Neural cell (in vitro differentiated cells): ENCODE data around the gene MAOB. TPM values are rescaled to one million over a fixed set of nuclear protein-coding genes. Genes with fewer than 3 reads are reported as not detected.

Source experiments
- H2AFZ ChIP-seq: fragments of 200-600, 300-800 bp; sonication (generic), shearing (Covaris generic); 2 replicates; pipeline ENCODE4 v1.6.0; 2014; ENCODE audit warnings: low read depth, mild to moderate bottlenecking, antibody characterized with exemption, low read length, moderate library complexity
- H3F3A ChIP-seq: fragments of 200-600 bp; shearing (Covaris generic); 2 replicates; pipeline ENCODE4 v1.6.1; 2016; ENCODE audit warnings: mild to moderate bottlenecking, moderate library complexity, mixed read lengths, antibody characterized with exemption, low read length; ENCODE audit not compliant: insufficient read depth, poor library complexity, severe bottlenecking
- H3K27ac ChIP-seq: fragments of 200-600, 300-800 bp; sonication (generic), shearing (Covaris generic); 2 replicates; pipeline ENCODE4 v1.5.1; 2014; ENCODE audit warnings: mild to moderate bottlenecking, low read length, moderate library complexity
- H3K27me3 ChIP-seq: fragments of 300-800, 200-600 bp; sonication (generic), shearing (Covaris generic); 2 replicates; pipeline ENCODE4 v1.6.0; 2014; ENCODE audit warnings: mild to moderate bottlenecking, low read depth, low read length, moderate library complexity; ENCODE audit not compliant: insufficient read depth
- H3K36me3 ChIP-seq: fragments of 300-800, 200-600 bp; sonication (generic), shearing (Covaris generic); 2 replicates; pipeline ENCODE4 v1.5.1; 2014; ENCODE audit warnings: mild to moderate bottlenecking, antibody characterized with exemption, low read length, moderate library complexity; ENCODE audit not compliant: insufficient read depth
- H3K4me2 ChIP-seq: fragments of 300-800, 200-600 bp; sonication (generic), shearing (Covaris generic); 2 replicates; pipeline ENCODE4 v1.6.0; 2014; ENCODE audit warnings: mild to moderate bottlenecking, low read length
- H3K4me3 ChIP-seq: fragments of 300-800, 200-600 bp; sonication (generic), shearing (Covaris generic); 2 replicates; pipeline ENCODE4 v1.5.1; 2014; ENCODE audit warnings: mild to moderate bottlenecking, low read length, moderate library complexity
- H3K79me2 ChIP-seq: fragments of 200-600 bp; shearing (Covaris generic); replicated peaks from 2 replicates; pipeline ENCODE4 v1.6.0; 2014; ENCODE audit warnings: mild to moderate bottlenecking, low read length, moderate library complexity; ENCODE audit not compliant: insufficient read depth
- H3K9ac ChIP-seq: fragments of 300-800, 200-600 bp; sonication (generic), shearing (Covaris generic); 2 replicates; pipeline ENCODE4 v1.6.1; 2016; ENCODE audit warnings: mild to moderate bottlenecking, low read length, mixed read lengths
- H3K9me2 ChIP-seq: fragments of 200-600 bp; shearing (Covaris generic); 2 replicates; pipeline ENCODE4 v1.6.1; 2016; ENCODE audit warnings: mild to moderate bottlenecking, low read length, mixed read lengths; ENCODE audit not compliant: insufficient read depth
- H3K9me3 ChIP-seq: fragments of 200-600, 300-800 bp; sonication (generic), shearing (Covaris generic); 2 replicates; pipeline ENCODE4 v1.6.1; 2016; ENCODE audit warnings: mild to moderate bottlenecking, mixed run types, low read length, moderate library complexity, mixed read lengths
- H4K20me1 ChIP-seq: fragments of 200-600 bp; shearing (Covaris generic); 2 replicates; pipeline ENCODE4 v1.6.1; 2016; ENCODE audit warnings: mild to moderate bottlenecking, mixed run types; ENCODE audit not compliant: insufficient read depth
- EP300 ChIP-seq: fragments of 450-650 bp; conservative IDR thresholded peaks from 2 replicates; pipeline ENCODE4 v1.6.1; 2014; ENCODE audit warnings: antibody characterized with exemption, mild to moderate bottlenecking, moderate library complexity; ENCODE audit not compliant: poor library complexity, severe bottlenecking
- EZH2 ChIP-seq: fragments of 200-600, 300-800 bp; shearing (Covaris generic), sonication (generic); IDR thresholded peaks from 2 replicates; pipeline ENCODE4 v1.6.1; 2014; ENCODE audit warnings: antibody characterized with exemption, low read length, borderline replicate concordance, mild to moderate bottlenecking; ENCODE audit not compliant: insufficient read depth, poor library complexity, severe bottlenecking
- MXI1 ChIP-seq: fragments of 450-650 bp; conservative IDR thresholded peaks from 2 replicates; pipeline ENCODE4 v1.6.1; 2014; ENCODE audit warnings: antibody characterized with exemption, mild to moderate bottlenecking; ENCODE audit not compliant: poor library complexity, severe bottlenecking
- POLR2AphosphoS5 ChIP-seq: IDR thresholded peaks from 2 replicates; pipeline ENCODE4 v1.6.1; 2012
- RAD21 ChIP-seq: fragments of 450-650 bp; conservative IDR thresholded peaks from 2 replicates; pipeline ENCODE4 v1.6.1; 2014; ENCODE audit warnings: antibody characterized with exemption, mild to moderate bottlenecking, moderate library complexity
- SMC3 ChIP-seq: fragments of 450-650 bp; conservative IDR thresholded peaks from 2 replicates; pipeline ENCODE4 v1.6.1; 2014; ENCODE audit warnings: antibody characterized with exemption, mild to moderate bottlenecking, moderate library complexity; ENCODE audit not compliant: poor library complexity
- TAF1 ChIP-seq: IDR thresholded peaks from 2 replicates; pipeline ENCODE4 v1.6.1; 2012; ENCODE audit warnings: low read depth
- polyA plus RNA-seq: library from polyadenylated mRNA; depleted of rRNA; stranded (reverse); fragments of >200 nt; gene quantifications from 2 replicates; pipeline ENCODE4 v1.2.3, GENCODE V29; 2014
- TF ChIP-seq, protein P1 (sequence below): fragments of 450-650 bp; IDR thresholded peaks from 2 replicates; pipeline ENCODE4 v1.5.1; 2014; ENCODE audit warnings: antibody characterized with exemption, mild to moderate bottlenecking, moderate library complexity; ENCODE audit not compliant: poor library complexity, severe bottlenecking
- TF ChIP-seq, protein P2 (sequence below): IDR thresholded peaks from 2 replicates; pipeline ENCODE4 v1.6.1; 2012; ENCODE audit warnings: borderline replicate concordance

Gene MAOB
- polyA plus RNA-seq, 1 donor from 2014 or later: not detected

DNA sequence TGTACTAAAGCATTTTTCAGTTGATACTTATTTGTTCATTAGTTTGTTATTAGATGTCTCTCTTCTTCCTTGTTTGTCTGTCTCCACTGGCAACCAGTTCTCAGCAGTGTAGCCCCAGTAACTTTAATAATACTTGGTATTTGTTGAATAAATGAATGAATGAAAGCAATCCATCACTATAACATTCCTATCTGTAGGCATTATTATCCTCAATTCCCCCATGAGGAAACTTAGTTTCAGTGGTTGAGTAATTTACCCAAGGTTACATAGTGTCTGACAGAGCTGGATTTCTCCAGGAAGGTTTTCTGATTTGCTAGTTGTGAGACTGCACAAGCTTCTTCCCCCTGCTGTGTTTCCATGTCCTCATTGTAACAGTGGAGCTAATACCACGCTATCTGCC lies 27.8 kb upstream of the MAOB start:
- H3K79me2 ChIP-seq: no peaks in the 10 kb centered on the region
- H2AFZ ChIP-seq: no peak overlapping the region
- no peak overlapping the region for H3K9ac ChIP-seq
- no peak overlapping the region for H3K27ac ChIP-seq
- TF ChIP-seq SMC3: no peak
- TF ChIP-seq RAD21: no peak
- no peak for TF ChIP-seq EZH2
- TF ChIP-seq, protein P1, sequence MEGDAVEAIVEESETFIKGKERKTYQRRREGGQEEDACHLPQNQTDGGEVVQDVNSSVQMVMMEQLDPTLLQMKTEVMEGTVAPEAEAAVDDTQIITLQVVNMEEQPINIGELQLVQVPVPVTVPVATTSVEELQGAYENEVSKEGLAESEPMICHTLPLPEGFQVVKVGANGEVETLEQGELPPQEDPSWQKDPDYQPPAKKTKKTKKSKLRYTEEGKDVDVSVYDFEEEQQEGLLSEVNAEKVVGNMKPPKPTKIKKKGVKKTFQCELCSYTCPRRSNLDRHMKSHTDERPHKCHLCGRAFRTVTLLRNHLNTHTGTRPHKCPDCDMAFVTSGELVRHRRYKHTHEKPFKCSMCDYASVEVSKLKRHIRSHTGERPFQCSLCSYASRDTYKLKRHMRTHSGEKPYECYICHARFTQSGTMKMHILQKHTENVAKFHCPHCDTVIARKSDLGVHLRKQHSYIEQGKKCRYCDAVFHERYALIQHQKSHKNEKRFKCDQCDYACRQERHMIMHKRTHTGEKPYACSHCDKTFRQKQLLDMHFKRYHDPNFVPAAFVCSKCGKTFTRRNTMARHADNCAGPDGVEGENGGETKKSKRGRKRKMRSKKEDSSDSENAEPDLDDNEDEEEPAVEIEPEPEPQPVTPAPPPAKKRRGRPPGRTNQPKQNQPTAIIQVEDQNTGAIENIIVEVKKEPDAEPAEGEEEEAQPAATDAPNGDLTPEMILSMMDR: no peak
- TF ChIP-seq, protein P2, sequence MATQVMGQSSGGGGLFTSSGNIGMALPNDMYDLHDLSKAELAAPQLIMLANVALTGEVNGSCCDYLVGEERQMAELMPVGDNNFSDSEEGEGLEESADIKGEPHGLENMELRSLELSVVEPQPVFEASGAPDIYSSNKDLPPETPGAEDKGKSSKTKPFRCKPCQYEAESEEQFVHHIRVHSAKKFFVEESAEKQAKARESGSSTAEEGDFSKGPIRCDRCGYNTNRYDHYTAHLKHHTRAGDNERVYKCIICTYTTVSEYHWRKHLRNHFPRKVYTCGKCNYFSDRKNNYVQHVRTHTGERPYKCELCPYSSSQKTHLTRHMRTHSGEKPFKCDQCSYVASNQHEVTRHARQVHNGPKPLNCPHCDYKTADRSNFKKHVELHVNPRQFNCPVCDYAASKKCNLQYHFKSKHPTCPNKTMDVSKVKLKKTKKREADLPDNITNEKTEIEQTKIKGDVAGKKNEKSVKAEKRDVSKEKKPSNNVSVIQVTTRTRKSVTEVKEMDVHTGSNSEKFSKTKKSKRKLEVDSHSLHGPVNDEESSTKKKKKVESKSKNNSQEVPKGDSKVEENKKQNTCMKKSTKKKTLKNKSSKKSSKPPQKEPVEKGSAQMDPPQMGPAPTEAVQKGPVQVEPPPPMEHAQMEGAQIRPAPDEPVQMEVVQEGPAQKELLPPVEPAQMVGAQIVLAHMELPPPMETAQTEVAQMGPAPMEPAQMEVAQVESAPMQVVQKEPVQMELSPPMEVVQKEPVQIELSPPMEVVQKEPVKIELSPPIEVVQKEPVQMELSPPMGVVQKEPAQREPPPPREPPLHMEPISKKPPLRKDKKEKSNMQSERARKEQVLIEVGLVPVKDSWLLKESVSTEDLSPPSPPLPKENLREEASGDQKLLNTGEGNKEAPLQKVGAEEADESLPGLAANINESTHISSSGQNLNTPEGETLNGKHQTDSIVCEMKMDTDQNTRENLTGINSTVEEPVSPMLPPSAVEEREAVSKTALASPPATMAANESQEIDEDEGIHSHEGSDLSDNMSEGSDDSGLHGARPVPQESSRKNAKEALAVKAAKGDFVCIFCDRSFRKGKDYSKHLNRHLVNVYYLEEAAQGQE: no peak
- TF ChIP-seq EP300: no peak
- no peak for TF ChIP-seq MXI1
- TF ChIP-seq TAF1: no peak
- TF ChIP-seq POLR2AphosphoS5: no peak
- no peak overlapping the region for H3K4me3 ChIP-seq
- H3F3A ChIP-seq: no peaks in the 10 kb centered on the region
- H3K36me3 ChIP-seq: no peaks in the 10 kb centered on the region
- no peaks in the 10 kb centered on the region for H3K27me3 ChIP-seq
- H3K4me2 ChIP-seq: no peak overlapping the region
- H3K9me3 ChIP-seq: no peaks in the 10 kb centered on the region
- H3K9me2 ChIP-seq: no peaks in the 10 kb centered on the region
- H4K20me1 ChIP-seq: no peaks in the 10 kb centered on the region

DNA sequence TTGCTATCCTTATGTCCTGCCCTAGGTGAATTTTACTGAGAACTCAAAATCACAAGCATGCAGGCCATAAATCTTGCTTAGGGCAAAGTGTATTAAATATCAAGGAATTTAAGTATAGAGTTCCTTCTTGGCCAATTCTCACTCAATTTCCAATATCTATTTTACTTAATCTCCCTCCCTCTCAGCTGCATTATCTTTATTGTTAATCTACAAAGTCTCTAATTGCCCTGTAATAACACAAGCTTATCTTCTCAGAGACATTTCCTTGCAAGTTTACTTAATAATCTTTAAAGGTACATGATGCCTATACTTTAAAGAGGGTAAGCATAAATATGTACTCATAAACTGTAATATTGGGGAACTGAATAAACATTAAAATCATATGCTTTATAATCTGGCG lies 26.9 kb upstream of the MAOB start:
- no peaks in the 10 kb centered on the region for H4K20me1 ChIP-seq
- H3K79me2 ChIP-seq: no peaks in the 10 kb centered on the region
- no peak overlapping the region for H3K4me3 ChIP-seq
- H2AFZ ChIP-seq: no peak overlapping the region
- no peaks in the 10 kb centered on the region for H3K36me3 ChIP-seq
- H3K27me3 ChIP-seq: no peaks in the 10 kb centered on the region
- H3K9me3 ChIP-seq: no peaks in the 10 kb centered on the region
- TF ChIP-seq SMC3 (no peak), RAD21 (no peak), TAF1 (no peak), POLR2AphosphoS5 (no peak), EP300 (no peak), MXI1 (no peak), EZH2 (no peak)
- TF ChIP-seq, protein P2: no peak
- TF ChIP-seq, protein P1: no peak
- H3F3A ChIP-seq: no peaks in the 10 kb centered on the region
- no peaks in the 10 kb centered on the region for H3K9me2 ChIP-seq
- H3K27ac ChIP-seq: no peak overlapping the region
- H3K9ac ChIP-seq: no peak overlapping the region
- H3K4me2 ChIP-seq: no peak overlapping the region
